ENCODE measurements around the gene SFTA2. TPM values are rescaled to one million over a fixed set of nuclear protein-coding genes. Genes with fewer than 3 reads are reported as not detected.

The SFTA2 gene
- total RNA-seq, 2 donors from 2014 or later: 0.29 TPM; not detected in 1

- intact Hi-C loops (cut with DNase I): no loop called here
- peak; percentile 19 for DNase-seq (ENCODE audit: low spot score)
Observed at GRCh38 chr6:30895343-30895742, 36.6 kb downstream of the SFTA2 start.

- DNase-seq (ENCODE audit: low spot score): peak; percentile 11
- intact Hi-C loops (cut with DNase I): no loop called here
Observed at GRCh38 chr6:30894935-30895334, 37.0 kb downstream of the SFTA2 start.

DNA sequence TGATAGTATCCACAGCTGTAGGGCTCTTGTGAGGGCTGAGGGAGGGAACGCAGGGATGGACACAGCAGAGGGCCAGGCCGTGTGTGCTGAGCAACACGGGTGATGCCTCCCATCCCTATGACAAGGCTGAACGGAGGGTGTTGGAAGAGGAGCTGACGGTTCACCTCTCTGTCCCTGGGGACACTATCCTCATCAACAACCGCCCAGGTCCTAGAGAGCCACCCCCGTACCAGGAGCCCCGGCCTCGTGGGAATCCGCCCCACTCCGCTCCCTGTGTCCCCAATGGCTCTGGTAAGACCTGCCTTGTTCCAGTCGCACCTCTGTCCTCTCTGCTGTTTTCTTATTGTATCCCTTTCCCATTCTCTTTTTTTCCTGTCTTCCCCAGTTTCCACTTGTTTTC, 37.6 kb downstream of the SFTA2 start:
- peak; percentile 35 for DNase-seq (ENCODE audit: low spot score)
- intact Hi-C loops (cut with DNase I): no loop called here

GRCh38 chr6:30893666-30894065, 38.3 kb downstream of the SFTA2 start:
- intact Hi-C loops (cut with DNase I): no loop called here
- peak; percentile 26 for DNase-seq (ENCODE audit: low spot score)

DNA sequence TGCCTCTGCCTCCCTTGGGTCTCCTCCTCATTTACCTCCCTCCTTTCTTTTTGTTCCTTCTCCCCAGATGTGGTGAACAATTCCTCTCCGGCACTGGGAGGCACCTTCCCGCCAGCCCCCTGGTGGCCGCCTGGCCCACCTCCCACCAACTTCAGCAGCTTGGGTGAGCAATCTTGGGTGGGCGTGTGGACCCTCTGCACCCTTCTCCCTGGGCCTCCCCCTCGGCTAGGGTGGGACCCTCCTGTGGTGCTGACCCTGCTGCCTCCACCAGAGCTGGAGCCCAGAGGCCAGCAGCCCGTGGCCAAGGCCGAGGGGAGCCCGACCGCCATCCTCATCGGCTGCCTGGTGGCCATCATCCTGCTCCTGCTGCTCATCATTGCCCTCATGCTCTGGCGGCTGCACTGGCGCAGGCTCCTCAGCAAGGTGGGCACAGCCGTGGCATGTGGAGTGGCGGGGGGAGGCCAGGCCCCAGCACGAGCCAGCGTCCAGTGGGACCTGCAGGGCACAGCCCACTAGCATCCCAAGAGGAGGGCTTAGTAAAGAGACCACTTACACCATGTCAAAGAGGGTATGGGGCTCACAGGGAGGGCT, 38.9 kb downstream of the SFTA2 start:
- peak; percentile 62 for DNase-seq (ENCODE audit: low spot score)
- intact Hi-C loops (cut with DNase I): no loop called here

GRCh38 chr6:30891816-30892538, 40.0 kb downstream of the SFTA2 start:
- DNase-seq (ENCODE audit: low spot score): peak; percentile 73
- intact Hi-C loops (cut with DNase I): no loop called here

GRCh38 chr6:30891450-30891723, 40.6 kb downstream of the SFTA2 start:
- DNase-seq (ENCODE audit: low spot score): no peak
- intact Hi-C loops (cut with DNase I): no loop called here

GRCh38 chr6:30890646-30891449, 41.1 kb downstream of the SFTA2 start:
- DNase-seq (ENCODE audit: low spot score): peak; percentile 48
- intact Hi-C loops (cut with DNase I): no loop called here

DNA sequence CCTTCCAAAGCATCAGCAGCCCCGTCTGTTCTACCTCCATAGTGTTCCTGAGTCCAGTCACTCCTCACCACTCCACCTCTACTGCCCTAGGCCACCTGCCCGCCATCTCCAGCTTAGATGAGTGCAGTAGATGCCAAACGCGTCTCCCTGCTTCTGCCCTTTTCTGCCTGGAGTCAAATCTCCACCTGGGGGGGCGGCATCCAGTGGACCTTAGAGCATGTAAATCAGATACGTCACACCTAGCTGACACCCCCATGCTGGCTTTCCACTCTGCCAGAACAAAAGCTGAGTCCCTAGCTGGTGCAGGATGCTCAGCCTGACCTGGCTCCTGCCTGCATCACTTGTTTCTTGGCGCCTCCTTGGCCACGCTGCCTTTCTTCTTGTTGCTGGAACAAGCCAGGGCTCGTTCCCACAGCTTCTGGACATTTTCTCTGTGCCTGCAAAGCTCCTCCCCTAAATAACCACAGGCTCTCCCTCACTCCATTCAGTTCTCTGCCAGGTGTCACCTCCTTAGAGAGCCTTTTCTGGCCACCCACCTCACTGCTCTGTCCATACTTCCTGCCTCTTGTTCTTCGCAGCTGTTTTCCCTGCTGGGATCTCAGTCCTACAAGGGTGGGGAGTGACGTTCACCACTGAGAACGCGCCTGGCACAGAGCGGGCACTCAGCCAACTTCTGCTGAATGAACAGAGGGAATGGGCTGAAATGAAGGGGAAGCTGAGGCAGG, 41.9 kb downstream of the SFTA2 start:
- intact Hi-C loops (cut with DNase I): loop anchor here in 1 of 2 donors (1.0 kb wide), 1 partner anchor 31 kb away; no protein-coding TSS in a partner anchor
- DNase-seq (ENCODE audit: low spot score): peak; percentile 34

- intact Hi-C loops (cut with DNase I): loop anchor here in 1 of 2 donors (1.0 kb wide), 1 partner anchor 30 kb away; no protein-coding TSS in a partner anchor
- peak; percentile 17 for DNase-seq (ENCODE audit: low spot score)
Observed at GRCh38 chr6:30889496-30889885, 42.5 kb downstream of the SFTA2 start.

GRCh38 chr6:30888816-30889495, 43.0 kb downstream of the SFTA2 start:
- intact Hi-C loops (cut with DNase I): loop anchor here in 1 of 2 donors (1.0 kb wide), 1 partner anchor 30 kb away; no protein-coding TSS in a partner anchor
- DNase-seq (ENCODE audit: low spot score): peak; percentile 67

DNA sequence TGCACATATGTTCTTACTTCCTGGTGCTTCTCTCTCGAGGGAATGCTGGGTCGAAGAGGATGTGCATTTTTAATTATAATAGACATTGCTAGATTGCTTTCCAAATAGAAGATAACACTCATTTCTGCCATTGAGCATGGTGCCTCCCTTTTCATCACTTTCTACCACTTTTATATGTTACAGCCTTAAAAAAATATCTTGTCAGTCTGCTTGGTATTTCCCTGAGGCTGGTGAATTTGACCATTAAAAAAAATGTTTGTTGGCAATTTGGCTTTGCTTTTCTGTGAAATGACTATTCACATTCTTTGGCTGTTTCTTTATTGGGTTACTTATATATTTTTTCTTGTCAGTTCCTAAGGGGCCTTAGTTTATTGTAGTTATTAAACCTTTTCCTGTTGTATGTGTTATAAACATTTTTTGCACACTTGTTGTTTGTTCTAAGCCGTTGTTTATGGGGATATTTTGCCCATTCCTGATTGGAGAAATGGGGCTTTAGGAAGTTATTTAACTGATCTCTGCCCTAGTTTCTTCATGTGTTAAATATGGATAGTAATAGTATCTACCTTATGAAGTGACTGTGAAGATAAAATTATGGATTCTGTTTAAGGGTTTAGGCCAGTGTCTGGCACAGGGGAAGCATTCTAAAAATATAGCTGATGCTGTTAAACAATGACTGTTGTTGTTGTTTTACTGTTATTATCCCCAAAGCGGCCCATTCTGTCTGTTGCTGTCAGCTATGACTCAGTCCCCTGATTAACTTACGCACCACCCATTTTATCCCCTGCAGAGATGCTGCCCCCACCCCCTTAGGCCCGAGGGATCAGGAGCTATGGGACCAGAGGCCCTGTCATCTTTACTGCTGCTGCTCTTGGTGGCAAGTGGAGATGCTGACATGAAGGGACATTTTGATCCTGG, 43.8 kb downstream of the SFTA2 start:
- intact Hi-C loops (cut with DNase I): no loop called here
- DNase-seq (ENCODE audit: low spot score): peak; percentile 31

- peak; percentile 41 for DNase-seq (ENCODE audit: low spot score)
- intact Hi-C loops (cut with DNase I): no loop called here
Observed at GRCh38 chr6:30886897-30887255, 45.1 kb downstream of the SFTA2 start.

DNA sequence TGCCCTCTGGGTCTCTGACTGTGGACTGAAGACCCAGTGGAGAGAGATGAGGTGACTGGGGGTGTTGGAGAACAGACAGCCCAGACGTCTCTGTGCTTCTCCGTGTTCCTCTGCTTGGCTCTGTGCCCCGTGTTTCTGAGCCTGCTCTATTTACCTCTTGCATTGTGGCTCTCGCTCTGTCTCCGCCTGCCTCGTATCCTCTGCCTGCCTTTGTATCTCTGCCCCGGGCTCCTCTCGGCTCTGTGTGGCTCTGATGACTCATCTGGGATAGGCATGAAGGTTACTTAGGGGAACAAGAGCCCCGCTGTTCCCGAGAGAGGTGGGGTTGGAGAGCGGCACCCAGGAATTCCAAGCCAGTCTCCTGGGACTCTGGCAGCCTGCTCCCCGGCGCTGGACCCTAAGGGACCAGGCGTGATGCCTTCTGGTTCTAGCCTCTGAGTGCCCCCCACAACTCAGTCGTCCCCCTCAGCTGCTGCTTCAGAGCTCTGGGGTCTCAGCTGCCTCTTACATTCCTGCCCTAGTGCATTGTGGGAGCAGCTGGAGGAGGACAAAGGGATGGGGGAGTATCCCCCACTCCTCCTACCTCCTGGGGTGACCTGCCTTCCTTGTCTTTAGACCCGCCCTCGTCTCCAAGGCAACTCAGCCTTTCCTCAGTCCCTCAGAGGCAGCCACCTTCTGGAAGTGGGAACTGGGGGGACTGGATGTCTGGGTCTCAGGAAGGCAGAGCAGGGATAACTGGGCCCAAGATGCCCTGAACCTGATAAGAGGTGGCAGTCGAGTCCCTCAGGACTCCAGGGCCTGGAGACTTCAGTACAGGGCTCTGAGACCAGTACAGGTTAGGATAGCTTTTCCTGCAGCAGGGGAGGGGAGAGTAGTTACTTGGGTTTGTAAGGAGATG, 45.7 kb downstream of the SFTA2 start:
- intact Hi-C loops (cut with DNase I): no loop called here
- peak; percentile 81 for DNase-seq (ENCODE audit: low spot score)

GRCh38 chr6:30885481-30885998, 46.4 kb downstream of the SFTA2 start:
- no peak for DNase-seq (ENCODE audit: low spot score)
- intact Hi-C loops (cut with DNase I): no loop called here

- peak; percentile 78 for DNase-seq (ENCODE audit: low spot score)
- intact Hi-C loops (cut with DNase I): loop anchor here (1.0 to 5.0 kb wide), 2 partner anchors 28 to 158 kb away; no protein-coding TSS in a partner anchor
Observed at GRCh38 chr6:30884521-30885480, 47.2 kb downstream of the SFTA2 start.

All from posterior vena cava (tissue), 2 donors.